Endodermal cell (in vitro differentiated cells): Measurements from ENCODE around the gene CHD9NB. TPM values are rescaled to one million over a fixed set of nuclear protein-coding genes. Genes with fewer than 3 reads are reported as not detected.

ENCODE experiments used
- DNase-seq: peaks from one replicate; pipeline ENCODE4 v3.0.0-alpha.2; 2017
- H3K27ac ChIP-seq: 2 replicates; pipeline ENCODE4 v1.5.1; 2013; ENCODE audit warnings: mild to moderate bottlenecking, low read depth, low read length, moderate library complexity
- H3K27me3 ChIP-seq: 2 replicates; pipeline ENCODE4 v1.6.1; 2013; ENCODE audit warnings: mild to moderate bottlenecking, low read length, moderate library complexity; ENCODE audit not compliant: insufficient read depth, control insufficient read depth, poor library complexity, severe bottlenecking
- H3K36me3 ChIP-seq: 2 replicates; pipeline ENCODE4 v1.7.0; 2013; ENCODE audit warnings: mild to moderate bottlenecking, low read length, moderate library complexity; ENCODE audit not compliant: control insufficient read depth, insufficient read depth
- H3K4me1 ChIP-seq: one replicate; pipeline ENCODE4 v1.7.0; 2013; ENCODE audit warnings: low read length; ENCODE audit not compliant: control insufficient read depth, insufficient read depth
- H3K4me3 ChIP-seq: 2 replicates; pipeline ENCODE4 v1.5.1; 2013; ENCODE audit warnings: mild to moderate bottlenecking, low read length, moderate library complexity
- H3K9ac ChIP-seq: 2 replicates; pipeline ENCODE4 v1.6.1; 2013; ENCODE audit warnings: mild to moderate bottlenecking, low read length, moderate library complexity; ENCODE audit not compliant: poor library complexity, severe bottlenecking; ENCODE audit errors: extremely low read depth
- H3K9me3 ChIP-seq: 2 replicates; pipeline ENCODE4 v1.6.1; 2013; ENCODE audit warnings: mild to moderate bottlenecking, low read length, moderate library complexity; ENCODE audit not compliant: control insufficient read depth
- H3K27ac Mint-ChIP-seq: 2 replicates; pipeline ENCODE4 v1.8.0; 2020; ENCODE audit warnings: mixed read lengths
- H3K27me3 Mint-ChIP-seq: 2 replicates; pipeline ENCODE4 v1.8.0; 2021; ENCODE audit warnings: mild to moderate bottlenecking, mixed read lengths; ENCODE audit not compliant: insufficient read depth
- H3K36me3 Mint-ChIP-seq: 2 replicates; pipeline ENCODE4 v1.8.0; 2020; ENCODE audit warnings: low read depth, mixed read lengths
- H3K4me1 Mint-ChIP-seq: 2 replicates; pipeline ENCODE4 v1.8.0; 2020; ENCODE audit warnings: mixed read lengths
- H3K4me3 Mint-ChIP-seq: 2 replicates; pipeline ENCODE4 v1.8.0; 2020; ENCODE audit warnings: mild to moderate bottlenecking, moderate library complexity, mixed read lengths
- H3K9me3 Mint-ChIP-seq: 2 replicates; pipeline ENCODE4 v1.8.0; 2020; ENCODE audit warnings: mild to moderate bottlenecking, mixed read lengths
- CTCF ChIP-seq: fragments of 200-600 bp; sonication (generic); conservative IDR thresholded peaks from 2 replicates; pipeline ENCODE4 v1.5.0; 2021; ENCODE audit warnings: antibody characterized with exemption, mild to moderate bottlenecking
- WGBS, 2 experiments: methylation state at CpG; one replicate each; pipeline versions ENCODE4 v1.1.5 to v1.1.7; 2013; ENCODE audit warnings: missing lambda C conversion rate in 2 of 2, mixed read lengths in 1 of 2; ENCODE audit not compliant: insufficient coverage in 1 of 2, insufficient read length in 1 of 2; 5-methylcytosine and 5-hydroxymethylcytosine counted together
- total RNA-seq, 2 donors: library from RNA; stranded (reverse); fragmentation: NEBNext Ultra II Directional in 1 of 2; extraction: Animal tissue kit (Norgen Biotek cat#: 25700) in 1 of 2; gene quantifications; 2 replicates in 1 of 2; 3 replicates in 1 of 2; pipeline ENCODE4 v1.2.1, GENCODE V29; 2021

The CHD9NB gene
- total RNA-seq, 2 donors from 2014 or later = 13.1 to 14.9 TPM

DNA sequence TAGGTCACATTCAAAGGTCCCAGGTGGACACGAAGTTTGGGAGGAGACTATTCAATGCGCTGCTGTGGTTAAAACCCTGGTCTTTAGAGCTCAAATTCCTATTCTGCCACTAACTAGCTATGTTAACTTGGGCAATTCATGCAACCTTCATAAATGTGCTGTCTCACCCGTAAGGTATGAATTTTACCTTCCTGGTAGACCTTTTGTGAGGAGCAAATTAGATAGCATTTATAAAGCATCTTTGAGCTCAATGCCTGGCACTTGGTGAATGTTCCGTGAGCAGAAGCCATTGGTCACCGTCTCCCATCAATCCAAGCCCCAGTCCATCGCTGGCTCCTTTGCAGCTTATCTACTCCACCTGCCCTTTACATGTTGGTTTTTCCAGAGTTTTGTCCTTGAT lies 16.6 kb downstream of the CHD9NB start:
- no peak overlapping the region for H3K4me3 Mint-ChIP-seq
- no peak overlapping the region for H3K4me3 ChIP-seq
- H3K36me3 Mint-ChIP-seq = peaks cover 25% of the 10 kb centered on the region
- H3K9me3 ChIP-seq = peaks cover 17% of the 10 kb centered on the region
- H3K27me3 Mint-ChIP-seq = peaks cover 8% of the 10 kb centered on the region
- peaks cover 7% of the 10 kb centered on the region for H3K4me1 ChIP-seq
- peaks cover 32% of the 10 kb centered on the region for H3K4me1 Mint-ChIP-seq
- H3K27me3 ChIP-seq = no peaks in the 10 kb centered on the region
- no peak for TF ChIP-seq CTCF
- WGBS, 2 experiments = 68 to 87% methylated on average over 4 to 6 of the region's 6 CpGs
- H3K36me3 ChIP-seq = no peaks in the 10 kb centered on the region
- H3K9ac ChIP-seq = no peak overlapping the region
- no peak overlapping the region for H3K27ac ChIP-seq
- peaks cover 28% of the 10 kb centered on the region for H3K9me3 Mint-ChIP-seq
- H3K27ac Mint-ChIP-seq = no peak overlapping the region
- no peak for DNase-seq

- Mint-ChIP-seq H3K9me3 (peaks cover 24% of the 10 kb centered on the region), H3K27me3 (peaks cover 8% of the 10 kb centered on the region), H3K4me1 (peaks cover 26% of the 10 kb centered on the region), H3K36me3 (peaks cover 19% of the 10 kb centered on the region), H3K4me3 (no peak overlapping the region), H3K27ac (no peak overlapping the region)
- 88 to 100% methylated on average over 3 of the region's 3 CpGs for WGBS, 2 experiments
- DNase-seq = no peak
- no peak for TF ChIP-seq CTCF
- Histone ChIP-seq H3K4me1 (peaks cover 7% of the 10 kb centered on the region), H3K27ac (no peak overlapping the region), H3K9me3 (peaks cover 17% of the 10 kb centered on the region), H3K27me3 (no peaks in the 10 kb centered on the region), H3K4me3 (no peak overlapping the region), H3K9ac (no peak overlapping the region), H3K36me3 (no peaks in the 10 kb centered on the region)
These were observed 17.3 kb downstream of the CHD9NB start for GRCh38 chr16:53035176-53035942.

- H3K36me3 Mint-ChIP-seq = peaks cover 14% of the 10 kb centered on the region
- no peak for TF ChIP-seq CTCF
- peaks cover 7% of the 10 kb centered on the region for H3K4me1 ChIP-seq
- H3K9me3 ChIP-seq = peaks cover 17% of the 10 kb centered on the region
- no peak overlapping the region for H3K4me3 ChIP-seq
- H3K27ac Mint-ChIP-seq = no peak overlapping the region
- 77 to 83% methylated on average over 3 to 5 of the region's 6 CpGs for WGBS, 2 experiments
- H3K9ac ChIP-seq = no peak overlapping the region
- H3K4me3 Mint-ChIP-seq = no peak overlapping the region
- DNase-seq = no peak
- H3K9me3 Mint-ChIP-seq = peaks cover 19% of the 10 kb centered on the region
- H3K36me3 ChIP-seq = no peaks in the 10 kb centered on the region
- no peak overlapping the region for H3K27ac ChIP-seq
- H3K4me1 Mint-ChIP-seq = peaks cover 20% of the 10 kb centered on the region
- H3K27me3 ChIP-seq = no peaks in the 10 kb centered on the region
- peaks cover 8% of the 10 kb centered on the region for H3K27me3 Mint-ChIP-seq
These were observed 18.4 kb downstream of the CHD9NB start for GRCh38 chr16:53034306-53034705.
